ENCODE measurements around the gene WDR74.
"Not testable (repeated sequence)": the region's sequence is repeated elsewhere in the genome, so short reads cannot be mapped to it uniquely, and the experiment has no call there.

WDR74 gene

GRCh38 chr11:62879235-62879978 lies 40.0 kb upstream of the WDR74 start:
- Histone ChIP-seq H3K27me3 (ENCODE audit: control insufficient read depth, insufficient read depth, low read length) (peaks cover 3% of the 10 kb centered on the region), H3K4me1 (ENCODE audit: control insufficient read depth, insufficient read depth, low read length) (peaks cover 31% of the 10 kb centered on the region), H3K36me3 (ENCODE audit: control insufficient read depth, insufficient read depth, low read length) (peaks cover 13% of the 10 kb centered on the region), H3K4me3 (ENCODE audit: low read length) (peak overlapping the region; percentile 100), H3K27ac (ENCODE audit: low read depth, low read length) (peak overlapping the region; percentile 99), H3K9ac (ENCODE audit: low read length) (no peak overlapping the region)

DNA sequence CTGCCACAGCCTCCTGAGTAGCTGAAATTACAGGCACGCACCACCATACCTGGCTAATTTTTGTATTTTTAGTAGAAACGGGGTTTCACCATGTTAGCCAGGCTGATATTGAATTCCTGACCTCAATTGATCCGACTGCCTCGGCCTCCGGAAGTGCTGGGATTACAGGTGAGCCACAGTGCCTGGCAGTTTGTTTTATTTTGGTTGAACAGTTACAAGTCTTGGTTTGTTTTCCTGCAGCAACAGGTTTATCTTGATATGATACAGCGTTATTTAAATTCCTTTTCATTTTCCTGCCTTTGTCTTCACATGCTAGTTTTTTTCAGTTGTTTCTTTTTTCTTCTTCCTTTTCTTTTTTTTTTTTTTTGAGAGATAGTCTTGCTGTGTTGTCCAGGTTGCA lies 37.3 kb upstream of the WDR74 start:
- H3K4me1 ChIP-seq (ENCODE audit: control insufficient read depth, insufficient read depth, low read length) = peaks cover 14% of the 10 kb centered on the region
- H3K27ac ChIP-seq (ENCODE audit: low read depth, low read length) = no peak overlapping the region
- H3K36me3 ChIP-seq (ENCODE audit: control insufficient read depth, insufficient read depth, low read length) = peaks cover 4% of the 10 kb centered on the region
- no peak overlapping the region for H3K4me3 ChIP-seq (ENCODE audit: low read length)
- H3K9ac ChIP-seq (ENCODE audit: low read length) = no peak overlapping the region
- peaks cover 3% of the 10 kb centered on the region for H3K27me3 ChIP-seq (ENCODE audit: control insufficient read depth, insufficient read depth, low read length)

DNA sequence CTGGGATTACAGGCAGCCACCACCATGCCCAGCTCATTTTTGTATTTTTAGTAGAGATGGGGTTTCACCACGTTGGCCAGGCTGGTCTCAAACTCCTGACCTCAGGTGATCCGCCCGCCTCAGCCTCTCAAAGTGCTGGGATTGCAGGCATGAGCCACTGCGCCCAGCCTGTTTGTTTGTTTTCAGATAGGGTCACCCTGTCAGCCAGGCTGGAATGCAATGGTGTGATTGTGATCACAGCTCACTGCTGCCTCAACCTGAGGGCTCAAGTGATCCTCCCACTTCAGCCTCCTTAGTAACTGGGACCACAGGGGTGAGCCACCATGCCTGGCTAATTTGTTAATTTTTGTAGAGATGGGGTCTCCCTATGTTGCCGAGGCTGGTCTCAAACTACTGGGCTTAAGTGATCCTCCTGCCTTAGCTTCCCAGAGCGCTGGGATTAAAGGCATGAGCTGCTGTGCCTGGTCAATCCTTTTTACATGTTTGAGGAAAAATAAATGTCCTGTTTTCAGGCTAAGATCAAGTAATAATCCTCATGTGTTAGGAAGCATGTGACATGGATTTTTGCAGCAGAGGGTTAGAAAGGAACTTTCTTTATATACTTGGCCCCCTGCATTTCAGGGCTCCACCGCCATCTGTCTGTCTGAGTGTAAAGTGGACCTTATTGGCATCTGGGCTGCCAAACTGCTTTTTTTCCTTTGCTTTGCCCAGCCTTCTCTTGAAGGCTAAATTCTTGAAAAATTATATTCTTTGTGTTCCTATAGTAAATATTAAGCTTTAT lies 36.5 kb upstream of the WDR74 start:
- Histone ChIP-seq H3K27me3 (ENCODE audit: control insufficient read depth, insufficient read depth, low read length) (peaks cover 1% of the 10 kb centered on the region), H3K27ac (ENCODE audit: low read depth, low read length) (no peak overlapping the region), H3K36me3 (ENCODE audit: control insufficient read depth, insufficient read depth, low read length) (peaks cover 2% of the 10 kb centered on the region), H3K4me1 (ENCODE audit: control insufficient read depth, insufficient read depth, low read length) (peaks cover 14% of the 10 kb centered on the region), H3K9ac (ENCODE audit: low read length) (no peak overlapping the region), H3K4me3 (ENCODE audit: low read length) (no peak overlapping the region)

DNA sequence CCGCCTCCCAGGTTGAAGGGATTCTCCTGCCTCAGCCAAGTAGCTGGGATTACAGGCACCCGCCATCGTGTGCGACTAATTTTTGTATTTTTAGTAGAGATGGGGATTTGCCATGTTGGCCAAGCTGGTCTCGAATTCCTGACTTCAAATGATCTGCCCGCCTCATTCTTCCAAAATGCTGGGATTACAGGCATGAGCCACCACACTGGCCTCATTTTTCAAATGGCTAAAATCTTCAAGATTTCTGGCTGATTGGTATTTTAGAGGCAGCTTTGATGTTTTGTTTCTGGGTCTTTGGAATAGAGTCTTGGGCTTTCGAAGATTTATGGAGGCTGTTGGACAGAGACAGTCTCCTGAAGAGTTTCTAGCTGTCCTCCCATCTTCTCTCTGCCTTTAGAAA lies 35.5 kb upstream of the WDR74 start:
- Histone ChIP-seq H3K27ac (ENCODE audit: low read depth, low read length) (no peak overlapping the region), H3K27me3 (ENCODE audit: control insufficient read depth, insufficient read depth, low read length) (no peaks in the 10 kb centered on the region), H3K4me3 (ENCODE audit: low read length) (no peak overlapping the region), H3K9ac (ENCODE audit: low read length) (no peak overlapping the region), H3K4me1 (ENCODE audit: control insufficient read depth, insufficient read depth, low read length) (peaks cover 7% of the 10 kb centered on the region), H3K36me3 (ENCODE audit: control insufficient read depth, insufficient read depth, low read length) (no peaks in the 10 kb centered on the region)

GRCh38 chr11:62865635-62866034 lies 26.2 kb upstream of the WDR74 start:
- Histone ChIP-seq H3K27ac (ENCODE audit: low read depth, low read length) (no peak overlapping the region), H3K27me3 (ENCODE audit: control insufficient read depth, insufficient read depth, low read length) (no peaks in the 10 kb centered on the region), H3K9ac (ENCODE audit: low read length) (no peak overlapping the region), H3K36me3 (ENCODE audit: control insufficient read depth, insufficient read depth, low read length) (no peaks in the 10 kb centered on the region), H3K4me3 (ENCODE audit: low read length) (no peak overlapping the region), H3K4me1 (ENCODE audit: control insufficient read depth, insufficient read depth, low read length) (no peaks in the 10 kb centered on the region)

DNA sequence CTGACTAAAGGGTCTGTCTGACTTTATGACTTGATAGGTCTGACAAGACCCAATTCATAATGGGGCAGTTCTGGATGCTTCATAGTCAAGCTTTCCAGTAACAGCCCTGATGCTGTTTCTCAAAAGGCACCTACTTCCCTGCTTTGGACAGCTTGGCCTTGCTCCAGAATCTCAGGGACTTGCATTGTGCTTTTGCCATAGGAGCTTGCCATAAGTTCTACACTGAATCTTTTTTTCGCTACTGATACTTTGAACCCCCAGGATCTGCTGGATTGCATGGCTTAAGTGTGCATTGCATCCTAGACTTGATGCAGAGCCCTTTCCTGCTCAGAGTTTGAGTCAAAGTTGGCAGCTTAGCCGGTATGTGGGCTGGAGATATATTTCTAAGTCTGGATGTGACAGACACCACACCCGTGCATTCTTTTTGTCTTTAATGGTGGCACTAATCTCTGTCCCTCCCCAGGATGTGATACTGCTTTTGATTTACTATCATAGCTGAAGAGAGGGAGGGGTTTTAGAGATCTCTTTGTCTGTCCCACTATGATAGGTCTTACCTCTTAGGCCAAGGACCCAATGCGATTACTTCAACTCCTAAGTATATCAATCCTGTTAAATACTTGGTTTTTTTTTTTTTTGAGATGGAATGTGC lies 24.4 kb upstream of the WDR74 start:
- Histone ChIP-seq H3K27me3 (ENCODE audit: control insufficient read depth, insufficient read depth, low read length) (no peaks in the 10 kb centered on the region), H3K9ac (ENCODE audit: low read length) (no peak overlapping the region), H3K27ac (ENCODE audit: low read depth, low read length) (no peak overlapping the region), H3K4me3 (ENCODE audit: low read length) (no peak overlapping the region), H3K4me1 (ENCODE audit: control insufficient read depth, insufficient read depth, low read length) (no peaks in the 10 kb centered on the region), H3K36me3 (ENCODE audit: control insufficient read depth, insufficient read depth, low read length) (no peaks in the 10 kb centered on the region)

- H3K27ac ChIP-seq (ENCODE audit: low read depth, low read length); H3K4me1 ChIP-seq (ENCODE audit: control insufficient read depth, insufficient read depth, low read length); H3K4me3 ChIP-seq (ENCODE audit: low read length); H3K9ac ChIP-seq (ENCODE audit: low read length); H3K27me3 ChIP-seq (ENCODE audit: control insufficient read depth, insufficient read depth, low read length); H3K36me3 ChIP-seq (ENCODE audit: control insufficient read depth, insufficient read depth, low read length): not testable (repeated sequence)
Observed at GRCh38 chr11:62861564-62862192, 22.3 kb upstream of the WDR74 start.

GRCh38 chr11:62860835-62861563 lies 21.6 kb upstream of the WDR74 start:
- H3K4me3 ChIP-seq (ENCODE audit: low read length) = no peak overlapping the region
- H3K27ac ChIP-seq (ENCODE audit: low read depth, low read length) = no peak overlapping the region
- no peaks in the 10 kb centered on the region for H3K27me3 ChIP-seq (ENCODE audit: control insufficient read depth, insufficient read depth, low read length)
- H3K4me1 ChIP-seq (ENCODE audit: control insufficient read depth, insufficient read depth, low read length) = no peaks in the 10 kb centered on the region
- H3K9ac ChIP-seq (ENCODE audit: low read length) = no peak overlapping the region
- H3K36me3 ChIP-seq (ENCODE audit: control insufficient read depth, insufficient read depth, low read length) = no peaks in the 10 kb centered on the region

GRCh38 chr11:62859281-62859703 lies 19.9 kb upstream of the WDR74 start:
- not testable (repeated sequence) for H3K27me3 ChIP-seq (ENCODE audit: control insufficient read depth, insufficient read depth, low read length); H3K4me3 ChIP-seq (ENCODE audit: low read length); H3K4me1 ChIP-seq (ENCODE audit: control insufficient read depth, insufficient read depth, low read length); H3K9ac ChIP-seq (ENCODE audit: low read length); H3K27ac ChIP-seq (ENCODE audit: low read depth, low read length); H3K36me3 ChIP-seq (ENCODE audit: control insufficient read depth, insufficient read depth, low read length)

GRCh38 chr11:62858201-62858600 lies 18.8 kb upstream of the WDR74 start:
- Histone ChIP-seq H3K4me1 (ENCODE audit: control insufficient read depth, insufficient read depth, low read length) (peaks cover 17% of the 10 kb centered on the region), H3K9ac (ENCODE audit: low read length) (no peak overlapping the region), H3K4me3 (ENCODE audit: low read length) (no peak overlapping the region), H3K27ac (ENCODE audit: low read depth, low read length) (no peak overlapping the region), H3K36me3 (ENCODE audit: control insufficient read depth, insufficient read depth, low read length) (peaks cover 6% of the 10 kb centered on the region), H3K27me3 (ENCODE audit: control insufficient read depth, insufficient read depth, low read length) (no peaks in the 10 kb centered on the region)

GRCh38 chr11:62857541-62857982 lies 18.2 kb upstream of the WDR74 start:
- Histone ChIP-seq H3K27ac (ENCODE audit: low read depth, low read length) (no peak overlapping the region), H3K36me3 (ENCODE audit: control insufficient read depth, insufficient read depth, low read length) (peaks cover 10% of the 10 kb centered on the region), H3K9ac (ENCODE audit: low read length) (no peak overlapping the region), H3K27me3 (ENCODE audit: control insufficient read depth, insufficient read depth, low read length) (no peaks in the 10 kb centered on the region), H3K4me3 (ENCODE audit: low read length) (no peak overlapping the region), H3K4me1 (ENCODE audit: control insufficient read depth, insufficient read depth, low read length) (peaks cover 17% of the 10 kb centered on the region)
